ENCODE results near the gene LHFPL2. TPM values are rescaled to one million over a fixed set of nuclear protein-coding genes. Genes with fewer than 3 reads are reported as not detected.

The LHFPL2 gene
- total and polyA plus RNA-seq, 2 experiments from 2014 or later, result 10.6 to 50.8 TPM

DNA sequence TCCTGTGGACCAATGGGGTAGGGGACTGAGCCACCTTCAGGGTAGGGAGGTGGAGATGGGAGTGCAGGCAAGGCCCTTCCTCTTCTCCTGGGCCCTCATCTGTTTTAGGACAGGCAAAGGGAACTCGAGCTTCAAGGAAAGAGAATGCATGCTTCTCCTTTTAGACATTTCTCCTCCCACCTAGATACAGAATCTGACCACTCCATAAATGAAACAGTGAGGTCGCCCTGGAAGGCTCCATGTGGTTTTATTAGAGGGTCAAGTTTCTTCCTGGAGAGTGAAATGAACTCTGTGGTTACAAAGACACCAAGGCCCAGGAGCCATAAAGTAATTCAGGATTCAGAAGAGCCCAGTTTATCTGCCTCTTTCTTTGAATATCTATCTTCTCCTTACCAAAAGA lies 14.9 kb downstream of the LHFPL2 start:
- no peak overlapping the region for H2AFZ ChIP-seq
- peaks cover 23% of the 10 kb centered on the region for H3K36me3 ChIP-seq (ENCODE audit: insufficient read depth)
- peaks cover 94% of the 10 kb centered on the region for H3K79me2 ChIP-seq (replicated peaks; ENCODE audit: insufficient read depth)
- DNase-seq (ENCODE audit: low spot score), result no peak
- H3K4me3 ChIP-seq, result no peak overlapping the region
- Mint-ChIP-seq H3K27ac (no peak overlapping the region), H3K9me3 (no peaks in the 10 kb centered on the region; the same call in 2 of the 3 replicates), H3K36me3 (ENCODE audit: low read depth) (peaks cover 57% of the 10 kb centered on the region), H3K4me1 (peaks cover 31% of the 10 kb centered on the region), H3K4me3 (no peak overlapping the region), H3K27me3 (ENCODE audit: insufficient read depth, low read depth, poor library complexity) (no peaks in the 10 kb centered on the region)
- TF ChIP-seq, protein P1, sequence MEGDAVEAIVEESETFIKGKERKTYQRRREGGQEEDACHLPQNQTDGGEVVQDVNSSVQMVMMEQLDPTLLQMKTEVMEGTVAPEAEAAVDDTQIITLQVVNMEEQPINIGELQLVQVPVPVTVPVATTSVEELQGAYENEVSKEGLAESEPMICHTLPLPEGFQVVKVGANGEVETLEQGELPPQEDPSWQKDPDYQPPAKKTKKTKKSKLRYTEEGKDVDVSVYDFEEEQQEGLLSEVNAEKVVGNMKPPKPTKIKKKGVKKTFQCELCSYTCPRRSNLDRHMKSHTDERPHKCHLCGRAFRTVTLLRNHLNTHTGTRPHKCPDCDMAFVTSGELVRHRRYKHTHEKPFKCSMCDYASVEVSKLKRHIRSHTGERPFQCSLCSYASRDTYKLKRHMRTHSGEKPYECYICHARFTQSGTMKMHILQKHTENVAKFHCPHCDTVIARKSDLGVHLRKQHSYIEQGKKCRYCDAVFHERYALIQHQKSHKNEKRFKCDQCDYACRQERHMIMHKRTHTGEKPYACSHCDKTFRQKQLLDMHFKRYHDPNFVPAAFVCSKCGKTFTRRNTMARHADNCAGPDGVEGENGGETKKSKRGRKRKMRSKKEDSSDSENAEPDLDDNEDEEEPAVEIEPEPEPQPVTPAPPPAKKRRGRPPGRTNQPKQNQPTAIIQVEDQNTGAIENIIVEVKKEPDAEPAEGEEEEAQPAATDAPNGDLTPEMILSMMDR (conservative IDR thresholded peaks at IDR 0.05; ENCODE audit: low read depth in 2 of 2), result no peak
- TF ChIP-seq REST (IDR thresholded peaks at IDR 0.05; ENCODE audit: unreplicated experiment) (no peak), POLR2AphosphoS5 (IDR thresholded peaks at IDR 0.05; ENCODE audit: low read depth) (no peak), NANOG (IDR thresholded peaks at IDR 0.05; ENCODE audit: borderline replicate concordance) (no peak), EZH2 (IDR thresholded peaks at IDR 0.05; ENCODE audit: low read depth, unreplicated experiment) (no peak), ZNF331 (CRISPR knock-in tag; IDR thresholded peaks at IDR 0.05; ENCODE audit: low read depth) (no peak)
- TF ChIP-seq, protein P2, sequence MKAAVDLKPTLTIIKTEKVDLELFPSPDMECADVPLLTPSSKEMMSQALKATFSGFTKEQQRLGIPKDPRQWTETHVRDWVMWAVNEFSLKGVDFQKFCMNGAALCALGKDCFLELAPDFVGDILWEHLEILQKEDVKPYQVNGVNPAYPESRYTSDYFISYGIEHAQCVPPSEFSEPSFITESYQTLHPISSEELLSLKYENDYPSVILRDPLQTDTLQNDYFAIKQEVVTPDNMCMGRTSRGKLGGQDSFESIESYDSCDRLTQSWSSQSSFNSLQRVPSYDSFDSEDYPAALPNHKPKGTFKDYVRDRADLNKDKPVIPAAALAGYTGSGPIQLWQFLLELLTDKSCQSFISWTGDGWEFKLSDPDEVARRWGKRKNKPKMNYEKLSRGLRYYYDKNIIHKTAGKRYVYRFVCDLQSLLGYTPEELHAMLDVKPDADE (IDR thresholded peaks at IDR 0.05), result no peak
- no peaks in the 10 kb centered on the region for H3K9me2 ChIP-seq (ENCODE audit: insufficient read depth)
- no peak overlapping the region for H3K27ac ChIP-seq (ENCODE audit: low read depth)
- H3K4me1 ChIP-seq (ENCODE audit: insufficient read depth), result peaks cover 11% of the 10 kb centered on the region; the same call in 1 of the 2 replicates
- no peaks in the 10 kb centered on the region for H3K27me3 ChIP-seq (ENCODE audit: insufficient read depth)
- H4K20me1 ChIP-seq (replicated peaks; ENCODE audit: insufficient read depth), result peaks cover 69% of the 10 kb centered on the region
- H3F3A ChIP-seq (replicated peaks; ENCODE audit: low read depth), result no peaks in the 10 kb centered on the region
- no peak overlapping the region for H3K4me2 ChIP-seq
- ATAC-seq, result no peak

GRCh38 chr5:78632467-78632866 lies 16.1 kb downstream of the LHFPL2 start:
- no peaks in the 10 kb centered on the region for H3K9me2 ChIP-seq (ENCODE audit: insufficient read depth)
- no peaks in the 10 kb centered on the region; the same call in 1 of the 3 replicates for H3K9me3 Mint-ChIP-seq
- peaks cover 6% of the 10 kb centered on the region; the same call in 1 of the 2 replicates for H3K4me1 ChIP-seq (ENCODE audit: insufficient read depth)
- H4K20me1 ChIP-seq (replicated peaks; ENCODE audit: insufficient read depth), result peaks cover 68% of the 10 kb centered on the region
- H3K4me1 Mint-ChIP-seq, result peaks cover 35% of the 10 kb centered on the region
- H3K79me2 ChIP-seq (replicated peaks; ENCODE audit: insufficient read depth), result peaks cover 94% of the 10 kb centered on the region
- peaks cover 27% of the 10 kb centered on the region for H3K36me3 ChIP-seq (ENCODE audit: insufficient read depth)
- no peak for ATAC-seq
- DNase-seq (ENCODE audit: low spot score), result no peak
- H3F3A ChIP-seq (replicated peaks; ENCODE audit: low read depth), result no peaks in the 10 kb centered on the region
- H3K4me3 Mint-ChIP-seq, result no peak overlapping the region
- no peak overlapping the region for H2AFZ ChIP-seq
- no peak overlapping the region for H3K4me3 ChIP-seq
- no peaks in the 10 kb centered on the region for H3K27me3 ChIP-seq (ENCODE audit: insufficient read depth)
- H3K4me2 ChIP-seq, result no peak overlapping the region
- no peak overlapping the region for H3K27ac ChIP-seq (ENCODE audit: low read depth)
- peaks cover 68% of the 10 kb centered on the region for H3K36me3 Mint-ChIP-seq (ENCODE audit: low read depth)
- H3K27me3 Mint-ChIP-seq (ENCODE audit: insufficient read depth, low read depth, poor library complexity), result no peaks in the 10 kb centered on the region
- peak overlapping the region; percentile 68; the same call in 1 of the 2 replicates for H3K27ac Mint-ChIP-seq
- no peak for TF ChIP-seq REST (IDR thresholded peaks at IDR 0.05; ENCODE audit: unreplicated experiment)
- no peak for TF ChIP-seq ZNF114 (CRISPR knock-in tag; IDR thresholded peaks at IDR 0.05)
- TF ChIP-seq NANOG (IDR thresholded peaks at IDR 0.05; ENCODE audit: borderline replicate concordance), result no peak
- TF ChIP-seq JUNB (IDR thresholded peaks at IDR 0.05; ENCODE audit: unreplicated experiment), result no peak
- TF ChIP-seq, protein P2 (IDR thresholded peaks at IDR 0.05), result no peak
- no peak for TF ChIP-seq STAT1 (IDR thresholded peaks at IDR 0.05; ENCODE audit: unreplicated experiment)
- no peak for TF ChIP-seq EZH2phosphoT487 (IDR thresholded peaks at IDR 0.05; ENCODE audit: unreplicated experiment)
